Measurements from ENCODE around the gene STK10.

STK10 gene

GRCh38 chr5:171997011-171997410, 191.0 kb downstream of the STK10 start:
- no peak for TF ChIP-seq ZNF565 (CRISPR knock-in tag; conservative IDR thresholded peaks at IDR 0.05; ENCODE audit: low read depth)
- TF ChIP-seq TCF4 (CRISPR knock-in tag; IDR thresholded peaks at IDR 0.05; ENCODE audit: borderline replicate concordance), result no peak
- TF ChIP-seq ESRRG (CRISPR knock-in tag; IDR thresholded peaks at IDR 0.05), result no peak
- no peak for TF ChIP-seq CSRNP3 (CRISPR knock-in tag; IDR thresholded peaks at IDR 0.05)
- TF ChIP-seq ZFP3 (CRISPR knock-in tag; IDR thresholded peaks at IDR 0.05), result no peak
- no peak for TF ChIP-seq TSHZ2 (CRISPR knock-in tag; IDR thresholded peaks at IDR 0.05)
- no peak for TF ChIP-seq OSR1 (CRISPR knock-in tag; IDR thresholded peaks at IDR 0.05)
- no peak for TF ChIP-seq ARNTL (CRISPR knock-in tag; IDR thresholded peaks at IDR 0.05; ENCODE audit: borderline replicate concordance, low read depth)
- no peak for TF ChIP-seq BACH2 (CRISPR knock-in tag; IDR thresholded peaks at IDR 0.05; ENCODE audit: borderline replicate concordance)
- TF ChIP-seq ISL1 (CRISPR knock-in tag; IDR thresholded peaks at IDR 0.05), result no peak
- TF ChIP-seq ZNF8 (CRISPR knock-in tag; IDR thresholded peaks at IDR 0.05), result no peak
- no peak for TF ChIP-seq ZNF70 (CRISPR knock-in tag; IDR thresholded peaks at IDR 0.05)
- no peak for TF ChIP-seq CREB5 (CRISPR knock-in tag; IDR thresholded peaks at IDR 0.05; ENCODE audit: low read depth)
- TF ChIP-seq ZFP30 (CRISPR knock-in tag; IDR thresholded peaks at IDR 0.05), result no peak
- ATAC-seq, result no peak

GRCh38 chr5:171992813-171993212, 195.2 kb downstream of the STK10 start:
- no peak for TF ChIP-seq TCF4 (CRISPR knock-in tag; IDR thresholded peaks at IDR 0.05; ENCODE audit: borderline replicate concordance)
- no peak for TF ChIP-seq RARB (CRISPR knock-in tag; IDR thresholded peaks at IDR 0.05)
- no peak for TF ChIP-seq ZNF8 (CRISPR knock-in tag; IDR thresholded peaks at IDR 0.05)
- TF ChIP-seq ZNF70 (CRISPR knock-in tag; IDR thresholded peaks at IDR 0.05), result no peak
- TF ChIP-seq ESRRG (CRISPR knock-in tag; IDR thresholded peaks at IDR 0.05), result no peak
- no peak for TF ChIP-seq ZFP30 (CRISPR knock-in tag; IDR thresholded peaks at IDR 0.05)
- TF ChIP-seq ZC3H10 (CRISPR knock-in tag; IDR thresholded peaks at IDR 0.05), result no peak
- TF ChIP-seq PPARA (CRISPR knock-in tag; IDR thresholded peaks at IDR 0.05; ENCODE audit: borderline replicate concordance), result no peak
- TF ChIP-seq TSHZ2 (CRISPR knock-in tag; IDR thresholded peaks at IDR 0.05), result no peak
- no peak for TF ChIP-seq ZFP3 (CRISPR knock-in tag; IDR thresholded peaks at IDR 0.05)
- ATAC-seq, result no peak

- TF ChIP-seq ZFP30 (CRISPR knock-in tag; IDR thresholded peaks at IDR 0.05) (no peak), BACH2 (CRISPR knock-in tag; IDR thresholded peaks at IDR 0.05; ENCODE audit: borderline replicate concordance) (no peak), TCF4 (CRISPR knock-in tag; IDR thresholded peaks at IDR 0.05; ENCODE audit: borderline replicate concordance) (no peak), ZC3H10 (CRISPR knock-in tag; IDR thresholded peaks at IDR 0.05) (no peak), ZNF70 (CRISPR knock-in tag; IDR thresholded peaks at IDR 0.05) (no peak), CSRNP3 (CRISPR knock-in tag; IDR thresholded peaks at IDR 0.05) (no peak), TSHZ2 (CRISPR knock-in tag; IDR thresholded peaks at IDR 0.05) (no peak), CREB5 (CRISPR knock-in tag; IDR thresholded peaks at IDR 0.05; ENCODE audit: low read depth) (no peak)
- no peak for ATAC-seq
Measured at GRCh38 chr5:171992305-171992704, 195.7 kb downstream of the STK10 start.
